Measurements from ENCODE around the gene POU2F3. TPM values are rescaled to one million over a fixed set of nuclear protein-coding genes. Genes with fewer than 3 reads are reported as not detected.

The POU2F3 gene
- total and polyA plus RNA-seq, 2 of the 8 experiments (the other 6 are each of a cell fraction or from before 2014, with no cell fraction given): 1.0 to 2.1 TPM

DNA sequence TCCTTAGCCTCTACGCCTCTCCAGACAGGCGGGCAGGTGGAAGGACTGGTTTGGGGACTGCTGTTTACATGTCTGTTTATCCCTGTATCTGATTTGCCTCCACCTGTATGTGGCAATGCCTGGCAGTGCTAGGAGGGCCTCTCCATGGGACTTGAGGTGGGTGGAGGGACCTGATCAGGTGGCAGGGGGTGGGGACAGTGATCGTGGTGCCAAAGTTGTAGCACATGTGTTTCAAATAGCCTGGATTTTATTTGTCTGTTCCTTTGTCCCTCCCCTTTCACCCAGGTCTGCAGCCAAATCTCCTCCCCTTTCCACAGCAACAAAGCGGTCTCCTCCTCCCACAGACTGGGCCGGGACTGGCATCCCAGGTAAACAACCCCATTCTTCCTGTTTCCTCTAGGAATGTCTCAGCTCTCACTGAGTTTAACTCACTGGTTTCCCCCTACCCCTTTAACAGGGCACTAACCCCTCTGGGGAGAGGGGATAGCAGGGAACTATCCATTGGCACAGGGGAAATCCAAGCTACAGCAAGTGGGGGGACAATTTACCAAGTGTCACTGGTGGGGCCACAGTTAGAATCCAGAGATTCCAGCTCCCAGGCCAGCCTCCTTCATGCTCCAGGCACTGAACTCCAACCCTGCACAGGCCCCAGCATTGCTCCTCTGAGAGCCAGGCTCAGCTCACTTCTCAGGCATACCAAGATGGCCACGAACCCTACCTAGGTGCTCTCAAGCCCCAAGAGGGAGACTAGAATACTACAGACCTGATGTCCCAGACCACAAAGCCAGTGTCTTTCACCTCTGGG, 62.3 kb downstream of the POU2F3 start:
- no peak overlapping the region for H3K14ac ChIP-seq (ENCODE audit: insufficient read length)
- no peak for DNase-seq (ENCODE audit: low read depth in 1 of 2, low spot score in 2 of 2)
- H3K79me1 ChIP-seq (ENCODE audit: low read depth, low read length): no peaks in the 10 kb centered on the region
- WGBS, 2 experiments (ENCODE audit: extremely low coverage in 1 of 2, insufficient coverage in 1 of 2, insufficient read length in 1 of 2, insufficient replicate concordance in 2 of 2, low coverage in 1 of 2, low lambda C conversion rate in 2 of 2, missing lambda C conversion rate in 1 of 2): 83% methylated on average over 6 of the region's 6 CpGs; no CpG with 5 or more reads in 1 of the 2 experiments
- H2AK5ac ChIP-seq (ENCODE audit: low read depth, low read length): no peak overlapping the region
- H3K27ac ChIP-seq (ENCODE audit: low read depth, low read length): no peak overlapping the region
- H4K8ac ChIP-seq (ENCODE audit: extremely low read depth, insufficient read depth, low read length): peak overlapping the region; percentile 11; the same call in 1 of the 2 replicates
- H2BK12ac ChIP-seq (ENCODE audit: low read depth, low read length): no peak overlapping the region
- H3K4me2 ChIP-seq (ENCODE audit: insufficient read depth in 1 of 2, low read depth in 2 of 2, low read length in 2 of 2): no peak overlapping the region
- H2BK15ac ChIP-seq (ENCODE audit: low read length): peak overlapping the region; percentile 34; the same call in 1 of the 2 replicates
- no peak overlapping the region for H2BK5ac ChIP-seq (ENCODE audit: low read depth, low read length)
- H2BK20ac ChIP-seq (ENCODE audit: low read length): no peak overlapping the region
- no peak overlapping the region for H3K4ac ChIP-seq (replicated peaks; ENCODE audit: insufficient read length, low read depth, low read length)
- no peak overlapping the region for H2BK120ac ChIP-seq (replicated peaks; ENCODE audit: low read depth, low read length)
- ChIA-PET POLR2A (ENCODE audit: partially characterized antibody) (interaction anchor here (0.6 to 8.8 kb wide), 3 partner anchors 41 to 65 kb away, joined by 3 to 69 read pairs (median 3); partner anchors contain the start of gene POU2F3), CTCF (ENCODE audit: partially characterized antibody) (interaction anchor here (0.6 to 31.5 kb wide), 34 partner anchors 8 to 961 kb away, joined by 3 to 1412 read pairs (median 6); partner anchors contain the start of gene POU2F3)
- H3K4me3 ChIP-seq (ENCODE audit: extremely low read depth in 1 of 4, insufficient read depth in 2 of 4, low read depth in 3 of 4, low read length in 4 of 4): no peak overlapping the region
- no peaks in the 10 kb centered on the region for H3K79me2 ChIP-seq (ENCODE audit: control insufficient read depth in 1 of 2, insufficient read depth in 2 of 2, low read length in 2 of 2)
- no peak overlapping the region for H4K5ac ChIP-seq (ENCODE audit: insufficient read length, low read depth, low read length)
- no peak overlapping the region for H3K56ac ChIP-seq (replicated peaks; ENCODE audit: insufficient read length, low read depth, low read length)
- no peak overlapping the region for H2AFZ ChIP-seq (ENCODE audit: low read length)
- peaks cover 0 to 11% (median 7%) of the 10 kb centered on the region in 4 experiments; a peak in 6 of 7 replicates for H3K4me1 ChIP-seq (replicated peaks in 1 of 4; ENCODE audit: control insufficient read depth in 3 of 4, insufficient read depth in 4 of 4, low read length in 3 of 4)
- no peak overlapping the region for H3K23ac ChIP-seq (ENCODE audit: insufficient read length)
- FAIRE-seq: no peak
- H3K36me3 ChIP-seq (ENCODE audit: control insufficient read depth in 2 of 4, insufficient read depth in 4 of 4, low read length in 3 of 4): no peaks in the 10 kb centered on the region
- no peak overlapping the region for H4K91ac ChIP-seq (replicated peaks; ENCODE audit: insufficient read length, low read length)
- H3K23me2 ChIP-seq (ENCODE audit: low read depth, low read length): no peaks in the 10 kb centered on the region
- H3K18ac ChIP-seq (ENCODE audit: extremely low read depth, low read length): no peak overlapping the region
- no peaks in the 10 kb centered on the region; a peak in 2 of 7 replicates for H3K27me3 ChIP-seq (replicated peaks in 1 of 4; ENCODE audit: control insufficient read depth in 3 of 4, extremely low read depth in 1 of 4, insufficient read depth in 3 of 4, low read length in 3 of 4)
- H3K9me3 ChIP-seq (ENCODE audit: insufficient read depth in 2 of 2, low read depth in 1 of 2, low read length in 1 of 2): no peaks in the 10 kb centered on the region
- H4K20me1 ChIP-seq (replicated peaks in 1 of 2; ENCODE audit: control insufficient read depth in 1 of 2, insufficient read depth in 2 of 2, low read length in 2 of 2): no peaks in the 10 kb centered on the region
- no peak overlapping the region for H3K9ac ChIP-seq (replicated peaks in 1 of 4; ENCODE audit: extremely low read depth in 1 of 4, low read depth in 3 of 4, low read length in 3 of 4)
- TF ChIP-seq CBX5 (IDR thresholded peaks at IDR 0.05; ENCODE audit: low read depth, low read length) (no peak), HDAC2 (IDR thresholded peaks at IDR 0.05; ENCODE audit: borderline replicate concordance in 1 of 2, low read depth in 2 of 2, low read length in 2 of 2) (no peak), CTBP2 (IDR thresholded peaks at IDR 0.05; ENCODE audit: borderline replicate concordance, insufficient read depth, insufficient read length, low read length) (no peak)
